Measurements from ENCODE around the gene ZNF765. TPM values are rescaled to one million over a fixed set of nuclear protein-coding genes. Genes with fewer than 3 reads are reported as not detected.
"Not testable (repeated sequence)": the region's sequence is repeated elsewhere in the genome, so short reads cannot be mapped to it uniquely, and the experiment has no call there.

ZNF765 gene
- polyA plus RNA-seq, 3 donors, result 1.5 to 5.0 (median 3.4) TPM

- no peaks in the 10 kb centered on the region for H3K4me1 ChIP-seq (ENCODE audit: control insufficient read depth in 1 of 2, insufficient read depth in 2 of 2, low read length in 2 of 2)
- Mint-ChIP-seq H3K9me3 (peaks cover 61 to 98% (median 89%) of the 10 kb centered on the region in 7 donors), H3K4me1 (no peaks in the 10 kb centered on the region), H3K4me3 (no peak overlapping the region), H3K27ac (no peak overlapping the region), H3K36me3 (peaks cover 36 to 42% of the 10 kb centered on the region in 2 donors), H3K27me3 (ENCODE audit: low read depth in 3 of 3) (no peaks in the 10 kb centered on the region)
- WGBS (ENCODE audit: insufficient coverage), result no CpG with 5 or more reads among the region's 7 CpGs
- no peaks in the 10 kb centered on the region for H3K27me3 ChIP-seq (ENCODE audit: control insufficient read depth in 2 of 2, insufficient read depth in 2 of 2, low read length in 2 of 2)
- no peak overlapping the region for H3K9ac ChIP-seq (ENCODE audit: insufficient read depth, low read length, poor library complexity, severe bottlenecking)
- peak overlapping the region in 1 of 3 experiments; percentile 37 for H3K4me3 ChIP-seq (replicated peaks in 1 of 3; ENCODE audit: low read depth in 2 of 3, low read length in 3 of 3)
- intact Hi-C loops (cut with micrococcal nuclease), result no loop called here
- peaks cover 31 to 51% of the 10 kb centered on the region in 2 donors for H3K36me3 ChIP-seq (replicated peaks in 1 of 2; ENCODE audit: control insufficient read depth in 1 of 2, insufficient read depth in 2 of 2, low read length in 2 of 2)
- DNase-seq, result no peak
- no peak overlapping the region for H3K4me2 ChIP-seq (replicated peaks; ENCODE audit: extremely low read depth, low read length, poor library complexity, severe bottlenecking)
- H3K79me2 ChIP-seq (ENCODE audit: insufficient read depth, low read length), result no peaks in the 10 kb centered on the region
- TF ChIP-seq, protein P1, sequence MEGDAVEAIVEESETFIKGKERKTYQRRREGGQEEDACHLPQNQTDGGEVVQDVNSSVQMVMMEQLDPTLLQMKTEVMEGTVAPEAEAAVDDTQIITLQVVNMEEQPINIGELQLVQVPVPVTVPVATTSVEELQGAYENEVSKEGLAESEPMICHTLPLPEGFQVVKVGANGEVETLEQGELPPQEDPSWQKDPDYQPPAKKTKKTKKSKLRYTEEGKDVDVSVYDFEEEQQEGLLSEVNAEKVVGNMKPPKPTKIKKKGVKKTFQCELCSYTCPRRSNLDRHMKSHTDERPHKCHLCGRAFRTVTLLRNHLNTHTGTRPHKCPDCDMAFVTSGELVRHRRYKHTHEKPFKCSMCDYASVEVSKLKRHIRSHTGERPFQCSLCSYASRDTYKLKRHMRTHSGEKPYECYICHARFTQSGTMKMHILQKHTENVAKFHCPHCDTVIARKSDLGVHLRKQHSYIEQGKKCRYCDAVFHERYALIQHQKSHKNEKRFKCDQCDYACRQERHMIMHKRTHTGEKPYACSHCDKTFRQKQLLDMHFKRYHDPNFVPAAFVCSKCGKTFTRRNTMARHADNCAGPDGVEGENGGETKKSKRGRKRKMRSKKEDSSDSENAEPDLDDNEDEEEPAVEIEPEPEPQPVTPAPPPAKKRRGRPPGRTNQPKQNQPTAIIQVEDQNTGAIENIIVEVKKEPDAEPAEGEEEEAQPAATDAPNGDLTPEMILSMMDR (IDR thresholded peaks at IDR 0.05), result no peak
- no peaks in the 10 kb centered on the region for H4K20me1 ChIP-seq (ENCODE audit: insufficient read depth, low read length)
- H3K9me3 ChIP-seq (replicated peaks in 1 of 2; ENCODE audit: control insufficient read depth in 1 of 2, insufficient read depth in 1 of 2, low read length in 2 of 2), result peaks cover 53 to 99% of the 10 kb centered on the region in 2 donors
- H2AFZ ChIP-seq (ENCODE audit: insufficient read depth, low read depth, low read length, poor library complexity, severe bottlenecking), result no peak overlapping the region
- no peak overlapping the region for H3K27ac ChIP-seq (ENCODE audit: low read depth in 1 of 2, low read length in 2 of 2)
Observed at GRCh38 chr19:53409505-53410204, 14.7 kb downstream of the ZNF765 start.

DNA sequence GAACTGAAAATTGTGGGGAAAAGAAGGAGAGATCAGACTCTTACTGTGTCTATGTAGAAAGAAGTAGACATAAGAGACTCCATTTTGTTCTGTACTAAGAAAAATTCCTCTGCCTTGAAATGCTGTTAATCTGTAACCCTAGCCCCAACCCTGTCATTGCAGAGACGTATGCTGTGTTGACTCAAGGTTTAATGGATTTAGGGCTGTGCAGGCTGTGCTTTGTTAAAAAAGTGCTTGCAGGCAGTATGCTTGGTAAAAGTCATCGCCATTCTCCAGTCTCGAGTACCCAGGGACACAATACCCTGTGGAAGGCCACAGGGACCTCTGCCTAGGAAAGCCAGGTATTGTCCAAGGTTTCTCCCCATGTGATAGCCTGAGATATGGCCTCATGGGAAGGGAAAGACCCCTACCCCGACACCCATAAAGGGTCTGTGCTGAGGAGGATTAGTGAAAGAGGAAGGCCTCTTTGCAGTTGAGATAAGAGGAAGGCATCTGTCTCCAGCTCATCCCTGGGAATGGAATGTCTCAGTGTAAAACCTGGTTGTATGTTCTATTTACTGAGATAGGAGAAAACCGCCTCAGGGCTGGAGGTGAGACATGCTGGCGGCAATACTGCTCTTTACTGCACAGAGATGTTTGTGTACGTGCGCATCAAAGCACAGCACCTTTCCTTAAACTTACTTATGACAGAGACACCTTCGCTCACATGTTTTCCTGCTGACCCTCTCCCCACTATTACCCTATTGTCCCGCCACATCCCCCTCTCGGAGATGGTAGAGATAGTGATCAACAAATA lies 25.8 kb downstream of the ZNF765 start:
- intact Hi-C loops (cut with micrococcal nuclease); H2AFZ ChIP-seq (ENCODE audit: insufficient read depth, low read depth, low read length, poor library complexity, severe bottlenecking); DNase-seq; H3K27me3 Mint-ChIP-seq (ENCODE audit: low read depth in 3 of 3); H3K27ac Mint-ChIP-seq; H3K4me3 Mint-ChIP-seq; H3K79me2 ChIP-seq (ENCODE audit: insufficient read depth, low read length); H3K4me1 ChIP-seq (ENCODE audit: control insufficient read depth in 1 of 2, insufficient read depth in 2 of 2, low read length in 2 of 2); H3K36me3 ChIP-seq (replicated peaks in 1 of 2; ENCODE audit: control insufficient read depth in 1 of 2, insufficient read depth in 2 of 2, low read length in 2 of 2); H3K4me3 ChIP-seq (replicated peaks in 1 of 3; ENCODE audit: low read depth in 2 of 3, low read length in 3 of 3); H3K27ac ChIP-seq (ENCODE audit: low read depth in 1 of 2, low read length in 2 of 2); H3K4me1 Mint-ChIP-seq; H3K36me3 Mint-ChIP-seq; H3K9ac ChIP-seq (ENCODE audit: insufficient read depth, low read length, poor library complexity, severe bottlenecking); H3K4me2 ChIP-seq (replicated peaks; ENCODE audit: extremely low read depth, low read length, poor library complexity, severe bottlenecking); H3K27me3 ChIP-seq (ENCODE audit: control insufficient read depth in 2 of 2, insufficient read depth in 2 of 2, low read length in 2 of 2); H4K20me1 ChIP-seq (ENCODE audit: insufficient read depth, low read length): not testable (repeated sequence)
- peaks cover 33 to 36% of the 10 kb centered on the region in 2 donors for H3K9me3 ChIP-seq (replicated peaks in 1 of 2; ENCODE audit: control insufficient read depth in 1 of 2, insufficient read depth in 1 of 2, low read length in 2 of 2)
- no CpG with 5 or more reads among the region's 11 CpGs for whole genome bisulfite sequencing (ENCODE audit: insufficient coverage)
- H3K9me3 Mint-ChIP-seq, result peaks cover 18 to 48% (median 37%) of the 10 kb centered on the region in 7 donors

Data from CD14-positive monocyte (primary cell).